Osteoblast (primary cell): ENCODE data around the gene DHRS1. TPM values are rescaled to one million over a fixed set of nuclear protein-coding genes. Genes with fewer than 3 reads are reported as not detected.
A peak's percentile ranks its signal among the peaks of the same experiment; 100 is the strongest.

Experiments
- DNase-seq: peaks from one replicate; pipeline ENCODE4 v3.0.0; 2011; ENCODE audit warnings: low spot score, mixed read lengths; ENCODE audit not compliant: insufficient read length; ENCODE audit errors: missing footprints
- H2AFZ ChIP-seq: 2 replicates; pipeline ENCODE4 v1.6.0; 2011; ENCODE audit warnings: mild to moderate bottlenecking, low read length
- H3K27ac ChIP-seq: 2 replicates; pipeline ENCODE4 v1.5.1; 2011; ENCODE audit warnings: mild to moderate bottlenecking, low read depth, low read length, moderate library complexity
- H3K27me3 ChIP-seq: 2 replicates; pipeline ENCODE4 v1.6.0; 2012; ENCODE audit warnings: mild to moderate bottlenecking, control low read depth, inconsistent platforms, low read length, moderate library complexity; ENCODE audit not compliant: insufficient read depth
- H3K36me3 ChIP-seq: 2 replicates; pipeline ENCODE4 v1.5.1; 2011; ENCODE audit warnings: mild to moderate bottlenecking, low read length, control low read depth, moderate library complexity; ENCODE audit not compliant: insufficient read depth
- H3K4me1 ChIP-seq: 2 replicates; pipeline ENCODE4 v1.5.1; 2011; ENCODE audit warnings: mild to moderate bottlenecking, low read length, control low read depth, moderate library complexity; ENCODE audit not compliant: insufficient read depth
- H3K4me2 ChIP-seq: 2 replicates; pipeline ENCODE4 v1.6.0; 2011; ENCODE audit warnings: mild to moderate bottlenecking, low read length; ENCODE audit not compliant: insufficient read depth
- H3K4me3 ChIP-seq: fragments of 200-600 bp; sonication (generic); 3 replicates; pipeline ENCODE4 v1.5.1; 2012; ENCODE audit warnings: mild to moderate bottlenecking, low read length, inconsistent platforms; ENCODE audit not compliant: insufficient read depth
- H3K79me2 ChIP-seq: 2 replicates; pipeline ENCODE4 v1.6.0; 2012; ENCODE audit warnings: mild to moderate bottlenecking, low read length, control low read depth, inconsistent platforms; ENCODE audit not compliant: insufficient read depth
- H3K9me3 ChIP-seq: 2 replicates; pipeline ENCODE4 v1.5.1; 2011; ENCODE audit warnings: low read depth, low read length, control low read depth
- H4K20me1 ChIP-seq: 2 replicates; pipeline ENCODE4 v1.6.0; 2012; ENCODE audit warnings: mild to moderate bottlenecking, low read length, control low read depth; ENCODE audit not compliant: insufficient read depth
- total RNA-seq: library from RNA; depleted of rRNA; stranded (reverse); fragments of >200 nt; gene quantifications from 2 replicates; pipeline ENCODE4 v1.2.3, GENCODE V29; 2012
- TF ChIP-seq, protein P1 (sequence below): IDR thresholded peaks from 2 replicates; pipeline ENCODE4 v1.5.1; 2011; ENCODE audit warnings: mild to moderate bottlenecking, low read depth, low read length, moderate library complexity; ENCODE audit errors: extremely low read depth

The DHRS1 gene
- total RNA-seq, 1 donor = 9.8 TPM

GRCh38 chr14:24316597-24316950 lies 17.0 kb upstream of the DHRS1 start:
- Histone ChIP-seq H3K36me3 (no peaks in the 10 kb centered on the region), H3K4me2 (no peak overlapping the region), H3K27ac (no peak overlapping the region), H2AFZ (no peak overlapping the region), H4K20me1 (no peaks in the 10 kb centered on the region), H3K9me3 (no peaks in the 10 kb centered on the region), H3K4me1 (peaks cover 14% of the 10 kb centered on the region), H3K4me3 (no peak overlapping the region), H3K79me2 (no peaks in the 10 kb centered on the region), H3K27me3 (peaks cover 7% of the 10 kb centered on the region)
- TF ChIP-seq, protein P1, sequence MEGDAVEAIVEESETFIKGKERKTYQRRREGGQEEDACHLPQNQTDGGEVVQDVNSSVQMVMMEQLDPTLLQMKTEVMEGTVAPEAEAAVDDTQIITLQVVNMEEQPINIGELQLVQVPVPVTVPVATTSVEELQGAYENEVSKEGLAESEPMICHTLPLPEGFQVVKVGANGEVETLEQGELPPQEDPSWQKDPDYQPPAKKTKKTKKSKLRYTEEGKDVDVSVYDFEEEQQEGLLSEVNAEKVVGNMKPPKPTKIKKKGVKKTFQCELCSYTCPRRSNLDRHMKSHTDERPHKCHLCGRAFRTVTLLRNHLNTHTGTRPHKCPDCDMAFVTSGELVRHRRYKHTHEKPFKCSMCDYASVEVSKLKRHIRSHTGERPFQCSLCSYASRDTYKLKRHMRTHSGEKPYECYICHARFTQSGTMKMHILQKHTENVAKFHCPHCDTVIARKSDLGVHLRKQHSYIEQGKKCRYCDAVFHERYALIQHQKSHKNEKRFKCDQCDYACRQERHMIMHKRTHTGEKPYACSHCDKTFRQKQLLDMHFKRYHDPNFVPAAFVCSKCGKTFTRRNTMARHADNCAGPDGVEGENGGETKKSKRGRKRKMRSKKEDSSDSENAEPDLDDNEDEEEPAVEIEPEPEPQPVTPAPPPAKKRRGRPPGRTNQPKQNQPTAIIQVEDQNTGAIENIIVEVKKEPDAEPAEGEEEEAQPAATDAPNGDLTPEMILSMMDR = no peak
- DNase-seq = peak; percentile 73

DNA sequence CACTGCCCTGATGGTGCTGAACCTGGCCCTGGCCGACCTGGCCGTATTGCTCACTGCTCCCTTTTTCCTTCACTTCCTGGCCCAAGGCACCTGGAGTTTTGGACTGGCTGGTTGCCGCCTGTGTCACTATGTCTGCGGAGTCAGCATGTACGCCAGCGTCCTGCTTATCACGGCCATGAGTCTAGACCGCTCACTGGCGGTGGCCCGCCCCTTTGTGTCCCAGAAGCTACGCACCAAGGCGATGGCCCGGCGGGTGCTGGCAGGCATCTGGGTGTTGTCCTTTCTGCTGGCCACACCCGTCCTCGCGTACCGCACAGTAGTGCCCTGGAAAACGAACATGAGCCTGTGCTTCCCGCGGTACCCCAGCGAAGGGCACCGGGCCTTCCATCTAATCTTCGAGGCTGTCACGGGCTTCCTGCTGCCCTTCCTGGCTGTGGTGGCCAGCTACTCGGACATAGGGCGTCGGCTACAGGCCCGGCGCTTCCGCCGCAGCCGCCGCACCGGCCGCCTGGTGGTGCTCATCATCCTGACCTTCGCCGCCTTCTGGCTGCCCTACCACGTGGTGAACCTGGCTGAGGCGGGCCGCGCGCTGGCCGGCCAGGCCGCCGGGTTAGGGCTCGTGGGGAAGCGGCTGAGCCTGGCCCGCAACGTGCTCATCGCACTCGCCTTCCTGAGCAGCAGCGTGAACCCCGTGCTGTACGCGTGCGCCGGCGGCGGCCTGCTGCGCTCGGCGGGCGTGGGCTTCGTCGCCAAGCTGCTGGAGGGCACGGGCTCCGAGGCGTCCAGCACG lies 16.4 kb upstream of the DHRS1 start:
- peaks cover 7% of the 10 kb centered on the region for H3K27me3 ChIP-seq
- H2AFZ ChIP-seq = no peak overlapping the region
- H3K4me1 ChIP-seq = peaks cover 14% of the 10 kb centered on the region
- no peak overlapping the region for H3K27ac ChIP-seq
- H3K4me2 ChIP-seq = no peak overlapping the region
- no peaks in the 10 kb centered on the region for H3K79me2 ChIP-seq
- no peaks in the 10 kb centered on the region for H4K20me1 ChIP-seq
- H3K9me3 ChIP-seq = no peaks in the 10 kb centered on the region
- peak; percentile 88 for DNase-seq
- TF ChIP-seq, protein P1 = no peak
- no peaks in the 10 kb centered on the region for H3K36me3 ChIP-seq
- no peak overlapping the region for H3K4me3 ChIP-seq

GRCh38 chr14:24315243-24315806 lies 15.7 kb upstream of the DHRS1 start:
- H2AFZ ChIP-seq = no peak overlapping the region
- peak; percentile 89 for DNase-seq
- no peaks in the 10 kb centered on the region for H3K36me3 ChIP-seq
- H3K4me3 ChIP-seq = no peak overlapping the region
- H3K9me3 ChIP-seq = no peaks in the 10 kb centered on the region
- no peaks in the 10 kb centered on the region for H3K79me2 ChIP-seq
- no peak overlapping the region for H3K27ac ChIP-seq
- peaks cover 7% of the 10 kb centered on the region for H3K27me3 ChIP-seq
- no peak overlapping the region for H3K4me2 ChIP-seq
- H4K20me1 ChIP-seq = no peaks in the 10 kb centered on the region
- peaks cover 20% of the 10 kb centered on the region for H3K4me1 ChIP-seq
- TF ChIP-seq, protein P1 = no peak

GRCh38 chr14:24314377-24315193 lies 15.0 kb upstream of the DHRS1 start:
- Histone ChIP-seq H3K36me3 (no peaks in the 10 kb centered on the region), H3K27ac (no peak overlapping the region), H3K79me2 (no peaks in the 10 kb centered on the region), H4K20me1 (no peaks in the 10 kb centered on the region), H3K4me1 (peaks cover 23% of the 10 kb centered on the region), H3K4me2 (no peak overlapping the region), H2AFZ (no peak overlapping the region), H3K4me3 (no peak overlapping the region), H3K9me3 (no peaks in the 10 kb centered on the region), H3K27me3 (peaks cover 7% of the 10 kb centered on the region)
- peak; percentile 70 for DNase-seq
- TF ChIP-seq, protein P1 = no peak
